Kidney glomerular epithelial cell (primary cell): Measurements from ENCODE around the gene LEF1.

Source experiments
- DNase-seq: peaks from one replicate; lab custom pipeline; 2025; lab: John Stamatoyannopoulos, UW

The LEF1 gene

GRCh38 chr4:108148316-108148715, 20.4 kb downstream of the LEF1 start:
- no peak for DNase-seq

- DNase-seq, result no peak
These were observed 21.9 kb downstream of the LEF1 start for GRCh38 chr4:108146819-108147218.

- no peak for DNase-seq
These were observed 22.4 kb downstream of the LEF1 start for GRCh38 chr4:108146336-108146735.

- DNase-seq, result no peak
These were observed 24.3 kb downstream of the LEF1 start for GRCh38 chr4:108144451-108144850.

GRCh38 chr4:108143515-108143914, 25.2 kb downstream of the LEF1 start:
- no peak for DNase-seq

GRCh38 chr4:108142870-108143269, 25.9 kb downstream of the LEF1 start:
- no peak for DNase-seq

- DNase-seq, result no peak
These were observed 27.4 kb downstream of the LEF1 start for GRCh38 chr4:108141213-108141950.

GRCh38 chr4:108140328-108140727, 28.4 kb downstream of the LEF1 start:
- DNase-seq, result no peak

- DNase-seq, result no peak
These were observed 29.6 kb downstream of the LEF1 start for GRCh38 chr4:108139089-108139488.

- no peak for DNase-seq
These were observed 33.1 kb downstream of the LEF1 start for GRCh38 chr4:108135549-108136209.

- no peak for DNase-seq
These were observed 37.8 kb downstream of the LEF1 start for GRCh38 chr4:108130955-108131354.

- no peak for DNase-seq
These were observed 39.5 kb downstream of the LEF1 start for GRCh38 chr4:108129196-108129595.

GRCh38 chr4:108126806-108127205, 41.9 kb downstream of the LEF1 start:
- DNase-seq, result no peak

- no peak for DNase-seq
These were observed 47.9 kb downstream of the LEF1 start for GRCh38 chr4:108120789-108121188.

GRCh38 chr4:108119199-108119800, 49.4 kb downstream of the LEF1 start:
- no peak for DNase-seq

GRCh38 chr4:108118505-108118904, 50.2 kb downstream of the LEF1 start:
- DNase-seq, result no peak

- no peak for DNase-seq
These were observed 51.1 kb downstream of the LEF1 start for GRCh38 chr4:108117418-108118182.

- DNase-seq, result no peak
These were observed 52.1 kb downstream of the LEF1 start for GRCh38 chr4:108116423-108117168.

- no peak for DNase-seq
These were observed 53.6 kb downstream of the LEF1 start for GRCh38 chr4:108115168-108115526.

- DNase-seq, result no peak
These were observed 54.2 kb downstream of the LEF1 start for GRCh38 chr4:108114503-108114902.

GRCh38 chr4:108113229-108113628, 55.5 kb downstream of the LEF1 start:
- no peak for DNase-seq

- DNase-seq, result no peak
These were observed 57.0 kb downstream of the LEF1 start for GRCh38 chr4:108111781-108112180.
